AG04449 (cell line): ENCODE data around the gene RBM45.
A peak's percentile ranks its signal among the peaks of the same experiment; 100 is the strongest.

ENCODE experiments used
- CTCF ChIA-PET: fragments of 350-600 bp; formaldehyde crosslinking; extraction: SDS; loops from one replicate; lab custom pipeline; 2021; ENCODE audit warnings: antibody characterized with exemption; lab: Yijun Ruan, JAX
- POLR2A ChIA-PET: fragments of 400-600, 350-600 bp; formaldehyde crosslinking; extraction: SDS; loops from one replicate; lab custom pipeline; 2020; ENCODE audit warnings: antibody characterized with exemption, inconsistent platforms; lab: Yijun Ruan, JAX
- DNase-seq: peaks from one replicate; pipeline ENCODE4 v3.0.0-alpha.2; 2010; ENCODE audit warnings: low read depth, low spot score
- H3K4me3 ChIP-seq: 2 replicates; pipeline ENCODE4 v1.5.1; 2011; ENCODE audit warnings: low read depth, mild to moderate bottlenecking, control low read depth, low read length
- CTCF ChIP-seq: IDR thresholded peaks from one replicate; pipeline ENCODE4 v1.5.1; 2011; ENCODE audit warnings: mild to moderate bottlenecking, moderate library complexity, low read length, control low read depth, inconsistent platforms; ENCODE audit not compliant: insufficient read depth; ENCODE audit errors: missing control alignments

RBM45 gene

GRCh38 chr2:178112202-178113152 lies at the start of gene RBM45:
Gene RBM45, plus strand, starts transcription at chr2:178112437. Its CDS starts 110 bp downstream, at chr2:178112547.
- peak; percentile 38 for DNase-seq
- TF ChIP-seq CTCF = peak; percentile 98
- peak within 1 kb of the TSS; percentile 74 for H3K4me3 ChIP-seq
- CTCF ChIA-PET = interaction anchor here (0.5 to 12.3 kb wide), 56 partner anchors 8 to 404 kb away, joined by 3 to 282 read pairs (median 5); partner anchors contain the start of gene PDE11A
- POLR2A ChIA-PET = interaction anchor here (1.1 to 1.2 kb wide), 2 partner anchors 123 to 302 kb away, joined by 3 read pairs; no protein-coding TSS in a partner anchor

- no peak for DNase-seq
- CTCF ChIA-PET = interaction anchor here (1.7 to 1.9 kb wide), 2 partner anchors 65 to 83 kb away, joined by 4 read pairs; no protein-coding TSS in a partner anchor
- no peak for TF ChIP-seq CTCF
- no peak overlapping the region for H3K4me3 ChIP-seq
- POLR2A ChIA-PET = no interaction called here
Measured at GRCh38 chr2:178066324-178066723, 45.9 kb upstream of the RBM45 start.

GRCh38 chr2:178066890-178067669 lies 45.2 kb upstream of the RBM45 start:
- TF ChIP-seq CTCF = no peak
- POLR2A ChIA-PET = no interaction called here
- CTCF ChIA-PET = interaction anchor here (0.8 to 1.9 kb wide), 4 partner anchors 64 to 85 kb away, joined by 3 to 4 read pairs (median 4); no protein-coding TSS in a partner anchor
- H3K4me3 ChIP-seq = no peak overlapping the region
- DNase-seq = no peak

GRCh38 chr2:178068823-178069454 lies 43.3 kb upstream of the RBM45 start:
- ChIA-PET POLR2A (no interaction called here), CTCF (interaction anchor here (0.8 to 8.5 kb wide), 3 partner anchors 43 to 164 kb away, joined by 3 to 46 read pairs (median 43); partner anchors contain the start of gene RBM45)
- no peak for DNase-seq
- H3K4me3 ChIP-seq = no peak overlapping the region
- no peak for TF ChIP-seq CTCF

GRCh38 chr2:178069551-178069950 lies 42.7 kb upstream of the RBM45 start:
- ChIA-PET POLR2A (interaction anchor here (0.6 kb wide), 1 partner anchor 115 kb away, joined by 4 read pairs; no protein-coding TSS in a partner anchor), CTCF (interaction anchor here (0.8 to 8.5 kb wide), 5 partner anchors 42 to 164 kb away, joined by 3 to 46 read pairs (median 5); partner anchors contain the start of gene RBM45)
- no peak for DNase-seq
- TF ChIP-seq CTCF = no peak
- no peak overlapping the region for H3K4me3 ChIP-seq
